ENCODE results near the gene SSBP2. TPM values are rescaled to one million over a fixed set of nuclear protein-coding genes. Genes with fewer than 3 reads are reported as not detected.

The SSBP2 gene
- total and polyA plus RNA-seq, 2 donors (not counting 3 experiments of a cell fraction or from before 2014, with no cell fraction given) = 9.6 to 11.5 TPM

GRCh38 chr5:81424728-81425127, 326.2 kb downstream of the SSBP2 start:
- H3K4me1 ChIP-seq (ENCODE audit: control insufficient read depth, extremely low read depth, insufficient read depth, low read length) = peaks cover 43% of the 10 kb centered on the region
- no peak for TF ChIP-seq POLR2A (IDR thresholded peaks at IDR 0.05; ENCODE audit: low read depth, low read length)
- TF ChIP-seq GATA2 (IDR thresholded peaks at IDR 0.05; ENCODE audit: insufficient read depth, insufficient read length, low read depth, low read length) = no peak
- dilution Hi-C loops (cut with MboI; ENCODE audit: extremely low pct_ligation_motif_present, low sequenced_read_pairs) = no loop called here
- no peak overlapping the region for H2AFZ ChIP-seq (ENCODE audit: low read depth, low read length)
- intact Hi-C loops (cut with micrococcal nuclease) = loop anchor here (1.0 to 10.0 kb wide), 9 partner anchors 83 to 840 kb away; partner anchors contain the start of gene SSBP2
- no peaks in the 10 kb centered on the region for H3K27me3 ChIP-seq (ENCODE audit: control insufficient read depth in 2 of 2, insufficient read depth in 2 of 2, low read length in 2 of 2)
- BruUV-seq (replicated peaks) = no TSS peak
- no peak overlapping the region for H3K4me2 ChIP-seq (ENCODE audit: insufficient read depth, low read length)
- H3K79me2 ChIP-seq (ENCODE audit: control insufficient read depth, insufficient read depth, low read length) = no peaks in the 10 kb centered on the region
- no peak overlapping the region for H3K27ac ChIP-seq (ENCODE audit: insufficient read depth, low read depth, low read length)
- POLR2A ChIA-PET = no interaction called here
- CTCF ChIA-PET = interaction anchor here (0.7 to 6.6 kb wide), 20 partner anchors 14 to 835 kb away, joined by 3 to 83 read pairs (median 4); partner anchors contain the start of gene SSBP2
- no peaks in the 10 kb centered on the region for H3K36me3 ChIP-seq (ENCODE audit: control insufficient read depth in 2 of 2, extremely low read depth in 1 of 2, insufficient read depth in 2 of 2, low read length in 2 of 2)
- H3K9ac ChIP-seq (replicated peaks; ENCODE audit: extremely low read depth, insufficient read depth, low read length) = no peak overlapping the region
- no peak overlapping the region for H3K4me3 ChIP-seq (replicated peaks in 1 of 3; ENCODE audit: insufficient read depth in 1 of 3, low read depth in 1 of 3, low read length in 3 of 3)
- DNase-seq (ENCODE audit: low read depth, low spot score) = no peak
- no peaks in the 10 kb centered on the region for H4K20me1 ChIP-seq (replicated peaks; ENCODE audit: control insufficient read depth, extremely low read depth, insufficient read depth, low read length)
- FAIRE-seq = no peak
- no peaks in the 10 kb centered on the region for H3K9me1 ChIP-seq (replicated peaks; ENCODE audit: control insufficient read depth, extremely low read depth, insufficient read depth, low read length)
- H3K9me3 ChIP-seq (replicated peaks; ENCODE audit: control insufficient read depth, insufficient read depth, low read length) = no peaks in the 10 kb centered on the region

GRCh38 chr5:81422671-81423070, 328.2 kb downstream of the SSBP2 start:
- Histone ChIP-seq H3K4me3 (replicated peaks in 1 of 3; ENCODE audit: insufficient read depth in 1 of 3, low read depth in 1 of 3, low read length in 3 of 3) (no peak overlapping the region), H3K4me2 (ENCODE audit: insufficient read depth, low read length) (no peak overlapping the region), H3K9me1 (replicated peaks; ENCODE audit: control insufficient read depth, extremely low read depth, insufficient read depth, low read length) (no peaks in the 10 kb centered on the region), H3K27ac (ENCODE audit: insufficient read depth, low read depth, low read length) (no peak overlapping the region), H4K20me1 (replicated peaks; ENCODE audit: control insufficient read depth, extremely low read depth, insufficient read depth, low read length) (no peaks in the 10 kb centered on the region), H3K9ac (replicated peaks; ENCODE audit: extremely low read depth, insufficient read depth, low read length) (no peak overlapping the region), H3K9me3 (replicated peaks; ENCODE audit: control insufficient read depth, insufficient read depth, low read length) (no peaks in the 10 kb centered on the region), H3K4me1 (ENCODE audit: control insufficient read depth, extremely low read depth, insufficient read depth, low read length) (peaks cover 28% of the 10 kb centered on the region), H3K79me2 (ENCODE audit: control insufficient read depth, insufficient read depth, low read length) (no peaks in the 10 kb centered on the region), H3K27me3 (ENCODE audit: control insufficient read depth in 2 of 2, insufficient read depth in 2 of 2, low read length in 2 of 2) (no peaks in the 10 kb centered on the region), H2AFZ (ENCODE audit: low read depth, low read length) (no peak overlapping the region), H3K36me3 (ENCODE audit: control insufficient read depth in 2 of 2, extremely low read depth in 1 of 2, insufficient read depth in 2 of 2, low read length in 2 of 2) (no peaks in the 10 kb centered on the region)
- TF ChIP-seq MYC (IDR thresholded peaks at IDR 0.05; ENCODE audit: low read depth, low read length) (no peak), POLR2AphosphoS5 (IDR thresholded peaks at IDR 0.05; ENCODE audit: insufficient read depth, low read depth, low read length) (no peak), POLR2A (IDR thresholded peaks at IDR 0.05; ENCODE audit: low read depth, low read length) (no peak), GATA2 (IDR thresholded peaks at IDR 0.05; ENCODE audit: insufficient read depth, insufficient read length, low read depth, low read length) (no peak), EZH2 (IDR thresholded peaks at IDR 0.05; ENCODE audit: borderline replicate concordance, low read depth, low read length, severe bottlenecking) (no peak), JUN (IDR thresholded peaks at IDR 0.05; ENCODE audit: borderline replicate concordance, insufficient read depth, insufficient read length, low read depth) (no peak), FOS (IDR thresholded peaks at IDR 0.05; ENCODE audit: borderline replicate concordance, insufficient read depth, low read length) (no peak)
- TF ChIP-seq, protein P1, sequence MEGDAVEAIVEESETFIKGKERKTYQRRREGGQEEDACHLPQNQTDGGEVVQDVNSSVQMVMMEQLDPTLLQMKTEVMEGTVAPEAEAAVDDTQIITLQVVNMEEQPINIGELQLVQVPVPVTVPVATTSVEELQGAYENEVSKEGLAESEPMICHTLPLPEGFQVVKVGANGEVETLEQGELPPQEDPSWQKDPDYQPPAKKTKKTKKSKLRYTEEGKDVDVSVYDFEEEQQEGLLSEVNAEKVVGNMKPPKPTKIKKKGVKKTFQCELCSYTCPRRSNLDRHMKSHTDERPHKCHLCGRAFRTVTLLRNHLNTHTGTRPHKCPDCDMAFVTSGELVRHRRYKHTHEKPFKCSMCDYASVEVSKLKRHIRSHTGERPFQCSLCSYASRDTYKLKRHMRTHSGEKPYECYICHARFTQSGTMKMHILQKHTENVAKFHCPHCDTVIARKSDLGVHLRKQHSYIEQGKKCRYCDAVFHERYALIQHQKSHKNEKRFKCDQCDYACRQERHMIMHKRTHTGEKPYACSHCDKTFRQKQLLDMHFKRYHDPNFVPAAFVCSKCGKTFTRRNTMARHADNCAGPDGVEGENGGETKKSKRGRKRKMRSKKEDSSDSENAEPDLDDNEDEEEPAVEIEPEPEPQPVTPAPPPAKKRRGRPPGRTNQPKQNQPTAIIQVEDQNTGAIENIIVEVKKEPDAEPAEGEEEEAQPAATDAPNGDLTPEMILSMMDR (IDR thresholded peaks at IDR 0.05; ENCODE audit: extremely low read depth in 1 of 2, insufficient read depth in 1 of 2, low read depth in 1 of 2, low read length in 2 of 2) = no peak
- dilution Hi-C loops (cut with MboI; ENCODE audit: extremely low pct_ligation_motif_present, low sequenced_read_pairs) = no loop called here
- FAIRE-seq = no peak
- BruUV-seq (replicated peaks) = no TSS peak
- ChIA-PET POLR2A (no interaction called here), CTCF (interaction anchor here (0.7 to 6.6 kb wide), 2 partner anchors 84 to 742 kb away, joined by 3 to 83 read pairs; no protein-coding TSS in a partner anchor)
- intact Hi-C loops (cut with micrococcal nuclease) = loop anchor here (10.0 kb wide), 1 partner anchor 842 kb away; no protein-coding TSS in a partner anchor
- DNase-seq (ENCODE audit: low read depth, low spot score) = no peak
